ENCODE measurements around the gene MFSD2B. TPM values are rescaled to one million over a fixed set of nuclear protein-coding genes. Genes with fewer than 3 reads are reported as not detected.

Gene MFSD2B
- total RNA-seq, 1 donor from 2014 or later, result 0.09 TPM

GRCh38 chr2:24049485-24050021 lies 39.7 kb downstream of the MFSD2B start, which contains the start of gene FKBP1B:
Gene FKBP1B (plus strand): TSS chr2:24049741. CDS start chr2:24049850, 109 bp downstream.
- intact Hi-C loops (cut with micrococcal nuclease), result loop anchor here (10.0 kb wide), 1 partner anchor 745 kb away; the partner anchor contains the start of genes CENPO and PTRHD1

- intact Hi-C loops (cut with micrococcal nuclease), result no loop called here
Measured at GRCh38 chr2:24050041-24050979, 40.4 kb downstream of the MFSD2B start.

- intact Hi-C loops (cut with micrococcal nuclease), result no loop called here
Measured at GRCh38 chr2:24051833-24052232, 41.9 kb downstream of the MFSD2B start.

- intact Hi-C loops (cut with micrococcal nuclease), result no loop called here
Measured at GRCh38 chr2:24052951-24053350, 43.1 kb downstream of the MFSD2B start.

GRCh38 chr2:24054366-24055010 lies 44.6 kb downstream of the MFSD2B start:
- intact Hi-C loops (cut with micrococcal nuclease), result no loop called here

- intact Hi-C loops (cut with micrococcal nuclease), result no loop called here
Measured at GRCh38 chr2:24055750-24056149, 45.9 kb downstream of the MFSD2B start.

GRCh38 chr2:24058564-24059271 lies 48.8 kb downstream of the MFSD2B start:
- intact Hi-C loops (cut with micrococcal nuclease), result no loop called here

GRCh38 chr2:24065341-24065740 lies 55.5 kb downstream of the MFSD2B start:
- intact Hi-C loops (cut with micrococcal nuclease), result no loop called here

- intact Hi-C loops (cut with micrococcal nuclease), result loop anchor here (10.0 kb wide), 1 partner anchor 723 kb away; the partner anchor contains the start of genes CENPO and PTRHD1
Measured at GRCh38 chr2:24072259-24072658, 62.4 kb downstream of the MFSD2B start.

GRCh38 chr2:24073816-24074215 lies 63.9 kb downstream of the MFSD2B start:
- intact Hi-C loops (cut with micrococcal nuclease), result loop anchor here (10.0 kb wide), 1 partner anchor 721 kb away; the partner anchor contains the start of genes CENPO and PTRHD1

- intact Hi-C loops (cut with micrococcal nuclease), result loop anchor here (10.0 kb wide), 1 partner anchor 720 kb away; the partner anchor contains the start of genes CENPO and PTRHD1
Measured at GRCh38 chr2:24075259-24075658, 65.4 kb downstream of the MFSD2B start.

Other genes with a start within 250 kb of the MFSD2B start
- 25.5 and 28.8 TPM in 2 replicates for gene ATAD2B, start 83.0 kb upstream of the MFSD2B start, total RNA-seq
- 14.6 and 15.9 TPM in 2 replicates for gene UBXN2A, start 69.6 kb upstream of the MFSD2B start, total RNA-seq
- gene WDCP, start 37.3 kb downstream of the MFSD2B start, total RNA-seq, result 20.2 and 22.3 TPM in 2 replicates
- 0.43 and 0.86 TPM in 2 replicates for gene FKBP1B, start 39.7 kb downstream of the MFSD2B start, total RNA-seq
- gene SF3B6, start 66.2 kb downstream of the MFSD2B start, total RNA-seq, result 92.5 and 94.6 TPM in 2 replicates
- gene TP53I3, start 74.7 kb downstream of the MFSD2B start, total RNA-seq, result 2.2 and 2.7 TPM in 2 replicates
- not detected in 2 replicates for gene PFN4, start 113.2 kb downstream of the MFSD2B start, total RNA-seq
- gene FAM228B, start 113.4 kb downstream of the MFSD2B start, total RNA-seq, result 6.6 and 6.8 TPM in 2 replicates
- gene FAM228A, start 165.0 kb downstream of the MFSD2B start, total RNA-seq, result 0.57 TPM in 1 of 2 replicates, not detected in the other